Sigmoid colon (tissue), 7 donors: ENCODE measurements around the gene ANOS1. TPM values are rescaled to one million over a fixed set of nuclear protein-coding genes. Genes with fewer than 3 reads are reported as not detected.
A peak's percentile ranks its signal among the peaks of the same experiment; 100 is the strongest.
"Not testable (repeated sequence)": the region's sequence is repeated elsewhere in the genome, so short reads cannot be mapped to it uniquely, and the experiment has no call there.

Source experiments
- DNase-seq: peaks from one replicate; pipeline ENCODE4 v3.0.0-alpha.2; 2019
- H3K27ac ChIP-seq, 4 donors: fragments of 200-600 bp; sonication (generic); one replicate each; pipeline ENCODE4 v1.5.1; 2016 to 2019; ENCODE audit warnings: mild to moderate bottlenecking in 1 of 4
- H3K27me3 ChIP-seq, 3 donors: fragments of 200-600 bp; sonication (generic); one replicate each; pipeline ENCODE4 v1.5.1; 2019; ENCODE audit warnings: mild to moderate bottlenecking in 1 of 3
- H3K36me3 ChIP-seq, 4 donors: fragments of 200-600 bp; sonication (generic); one replicate each; pipeline ENCODE4 v1.5.1; 2016 to 2019
- H3K4me1 ChIP-seq, 4 donors: fragments of 200-600 bp; sonication (generic); one replicate each; pipeline ENCODE4 v1.5.1; 2017 to 2019
- H3K4me3 ChIP-seq, 4 donors: fragments of 200-600 bp; sonication (generic); one replicate each; pipeline ENCODE4 v1.5.1; 2017 to 2019; ENCODE audit warnings: mild to moderate bottlenecking in 2 of 4, moderate library complexity in 1 of 4
- H3K9me3 ChIP-seq, 4 donors: fragments of 200-600 bp in 3 of 4; sonication (generic) in 3 of 4; one replicate each; pipeline versions ENCODE4 v1.5.1 to v1.6.1; 2013 to 2019
- CTCF ChIP-seq, 4 experiments: fragments of 450-650 bp in 3 of 4; fragments of 200-600 bp in 1 of 4; IDR thresholded peaks; one replicate each; pipeline ENCODE4 v1.5.1; 2016 to 2019; ENCODE audit warnings: antibody characterized with exemption in 4 of 4, mild to moderate bottlenecking in 3 of 4, moderate library complexity in 2 of 4
- EP300 ChIP-seq, 4 donors: sonication (generic); formaldehyde crosslinking; IDR thresholded peaks; one replicate each; pipeline ENCODE4 v1.6.1; 2017; ENCODE audit warnings: antibody characterized with exemption in 4 of 4
- POLR2A ChIP-seq, 2 donors: fragments of 450-650 bp; IDR thresholded peaks; one replicate each; pipeline ENCODE4 v1.6.1; 2016; ENCODE audit warnings: antibody characterized with exemption in 2 of 2, mild to moderate bottlenecking in 2 of 2, moderate library complexity in 2 of 2
- POLR2AphosphoS5 ChIP-seq, 4 donors: sonication (generic); formaldehyde crosslinking; IDR thresholded peaks; one replicate each; pipeline ENCODE4 v1.6.1; 2017; ENCODE audit warnings: antibody characterized with exemption in 4 of 4
- WGBS, 2 donors: extraction: QIAGEN DNeasy Blood & Tissue Kit; methylation state at CpG; one replicate each; pipeline ENCODE4 v1.1.7; 2013; 5-methylcytosine and 5-hydroxymethylcytosine counted together
- intact Hi-C: fragments of 100-400 bp; cut with DNase I; formaldehyde crosslinking; loops from one replicate; pipeline ENCODE4 v1.15.1; 2023
- polyA plus RNA-seq, 3 donors: library from polyadenylated mRNA; stranded (reverse); fragments of 200-250 nt; gene quantifications; one replicate each; pipeline ENCODE4 v1.2.3, GENCODE V29; 2013
- total RNA-seq, 4 donors: library from RNA; depleted of rRNA; stranded (reverse); fragments of >200 nt; gene quantifications; one replicate each; pipeline ENCODE4 v1.1.0, GENCODE V29; 2016
- donor health status: healthy with polysubstance abuse.
- donor health status: Bipolar disorder and iron deficiency.
- donor health status: healthy.

ANOS1 gene, protein sequence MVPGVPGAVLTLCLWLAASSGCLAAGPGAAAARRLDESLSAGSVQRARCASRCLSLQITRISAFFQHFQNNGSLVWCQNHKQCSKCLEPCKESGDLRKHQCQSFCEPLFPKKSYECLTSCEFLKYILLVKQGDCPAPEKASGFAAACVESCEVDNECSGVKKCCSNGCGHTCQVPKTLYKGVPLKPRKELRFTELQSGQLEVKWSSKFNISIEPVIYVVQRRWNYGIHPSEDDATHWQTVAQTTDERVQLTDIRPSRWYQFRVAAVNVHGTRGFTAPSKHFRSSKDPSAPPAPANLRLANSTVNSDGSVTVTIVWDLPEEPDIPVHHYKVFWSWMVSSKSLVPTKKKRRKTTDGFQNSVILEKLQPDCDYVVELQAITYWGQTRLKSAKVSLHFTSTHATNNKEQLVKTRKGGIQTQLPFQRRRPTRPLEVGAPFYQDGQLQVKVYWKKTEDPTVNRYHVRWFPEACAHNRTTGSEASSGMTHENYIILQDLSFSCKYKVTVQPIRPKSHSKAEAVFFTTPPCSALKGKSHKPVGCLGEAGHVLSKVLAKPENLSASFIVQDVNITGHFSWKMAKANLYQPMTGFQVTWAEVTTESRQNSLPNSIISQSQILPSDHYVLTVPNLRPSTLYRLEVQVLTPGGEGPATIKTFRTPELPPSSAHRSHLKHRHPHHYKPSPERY
- total RNA-seq (1 to 10 TPM in 2 of 4 donors, under 1 TPM in 2; 0.33 to 1.8 (median 0.81) TPM), polyA plus RNA-seq (1 to 10 TPM in 1 of 3 donors, under 1 TPM in 1, not detected in 1; 0.31 to 3.0 TPM)

- H3K4me3 ChIP-seq: peak within 1 kb of the TSS in 3 of 4 donors; percentile 38 to 47 (median 46)
- intact Hi-C loops: no loop called here
- no peaks in the 10 kb centered on the region for H3K9me3 ChIP-seq
- TF ChIP-seq EP300 (IDR thresholded peaks at IDR 0.05): no peak
- peak; percentile 64 for DNase-seq
- H3K27ac ChIP-seq: no peak within 1 kb of the TSS
- H3K36me3 ChIP-seq: no peaks in the 10 kb centered on the region
- H3K4me1 ChIP-seq: peaks cover 0 to 18% (median 6%) of the 10 kb centered on the region in 4 donors
- H3K27me3 ChIP-seq: peaks cover 0 to 31% (median 7%) of the 10 kb centered on the region in 3 donors
- WGBS, 2 donors: 1% methylated on average over 87 to 88 of the region's 88 CpGs
These were observed at the start of gene ANOS1 for GRCh38 chrX:8731559-8732395. Gene ANOS1 (minus strand): TSS chrX:8732137. CDS start chrX:8732036, 101 bp downstream.

GRCh38 chrX:8773117-8773516 lies 41.2 kb upstream of the ANOS1 start:
- peaks cover 0 to 9% (median 0%) of the 10 kb centered on the region in 3 donors for H3K27me3 ChIP-seq
- no peaks in the 10 kb centered on the region for H3K36me3 ChIP-seq
- no peaks in the 10 kb centered on the region for H3K4me1 ChIP-seq
- TF ChIP-seq POLR2A (IDR thresholded peaks at IDR 0.05) (no peak), CTCF (IDR thresholded peaks at IDR 0.05) (no peak), EP300 (IDR thresholded peaks at IDR 0.05) (no peak), POLR2AphosphoS5 (IDR thresholded peaks at IDR 0.05) (no peak)
- DNase-seq: no peak
- H3K27ac ChIP-seq: no peak overlapping the region
- 50 to 52% methylated on average over 5 of the region's 5 CpGs for whole genome bisulfite sequencing, 2 donors
- H3K9me3 ChIP-seq: no peaks in the 10 kb centered on the region
- intact Hi-C loops: no loop called here
- no peak overlapping the region for H3K4me3 ChIP-seq

- no peak for TF ChIP-seq POLR2AphosphoS5 (IDR thresholded peaks at IDR 0.05)
- no peak for TF ChIP-seq POLR2A (IDR thresholded peaks at IDR 0.05)
- TF ChIP-seq CTCF (IDR thresholded peaks at IDR 0.05): no peak
- no peak for TF ChIP-seq EP300 (IDR thresholded peaks at IDR 0.05)
- Histone ChIP-seq H3K4me3 (no peak overlapping the region), H3K36me3 (no peaks in the 10 kb centered on the region), H3K9me3 (no peaks in the 10 kb centered on the region), H3K27me3 (no peaks in the 10 kb centered on the region), H3K4me1 (no peaks in the 10 kb centered on the region), H3K27ac (no peak overlapping the region)
- intact Hi-C loops: no loop called here
- WGBS, 2 donors: 85 to 86% methylated on average over 2 of the region's 2 CpGs
- no peak for DNase-seq
These were observed 28.1 kb upstream of the ANOS1 start for GRCh38 chrX:8760021-8760420.

DNA sequence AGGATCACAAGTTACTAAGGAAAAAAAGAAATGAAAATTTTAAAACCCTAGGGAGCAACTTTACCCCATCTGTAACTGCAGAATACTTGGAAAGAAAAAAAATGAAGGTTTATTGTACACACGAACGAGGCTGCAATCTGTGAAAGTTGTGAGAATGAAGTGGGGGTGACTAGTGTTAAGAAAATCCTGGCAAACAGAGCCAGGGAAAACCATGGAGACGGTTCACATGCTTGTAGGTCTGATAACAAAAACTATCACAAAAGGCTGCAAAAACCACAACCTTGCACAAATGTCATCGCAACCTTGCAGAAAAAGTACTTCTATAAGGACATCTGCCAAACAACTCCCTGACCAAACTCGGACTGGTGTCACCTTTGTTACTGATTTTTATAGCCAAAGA lies 26.8 kb upstream of the ANOS1 start:
- 53 to 71% methylated on average over 5 of the region's 5 CpGs for WGBS, 2 donors
- H3K27ac ChIP-seq, H3K4me1 ChIP-seq, H3K27me3 ChIP-seq, DNase-seq, H3K9me3 ChIP-seq, intact Hi-C loops, H3K4me3 ChIP-seq, H3K36me3 ChIP-seq: not testable (repeated sequence)

DNA sequence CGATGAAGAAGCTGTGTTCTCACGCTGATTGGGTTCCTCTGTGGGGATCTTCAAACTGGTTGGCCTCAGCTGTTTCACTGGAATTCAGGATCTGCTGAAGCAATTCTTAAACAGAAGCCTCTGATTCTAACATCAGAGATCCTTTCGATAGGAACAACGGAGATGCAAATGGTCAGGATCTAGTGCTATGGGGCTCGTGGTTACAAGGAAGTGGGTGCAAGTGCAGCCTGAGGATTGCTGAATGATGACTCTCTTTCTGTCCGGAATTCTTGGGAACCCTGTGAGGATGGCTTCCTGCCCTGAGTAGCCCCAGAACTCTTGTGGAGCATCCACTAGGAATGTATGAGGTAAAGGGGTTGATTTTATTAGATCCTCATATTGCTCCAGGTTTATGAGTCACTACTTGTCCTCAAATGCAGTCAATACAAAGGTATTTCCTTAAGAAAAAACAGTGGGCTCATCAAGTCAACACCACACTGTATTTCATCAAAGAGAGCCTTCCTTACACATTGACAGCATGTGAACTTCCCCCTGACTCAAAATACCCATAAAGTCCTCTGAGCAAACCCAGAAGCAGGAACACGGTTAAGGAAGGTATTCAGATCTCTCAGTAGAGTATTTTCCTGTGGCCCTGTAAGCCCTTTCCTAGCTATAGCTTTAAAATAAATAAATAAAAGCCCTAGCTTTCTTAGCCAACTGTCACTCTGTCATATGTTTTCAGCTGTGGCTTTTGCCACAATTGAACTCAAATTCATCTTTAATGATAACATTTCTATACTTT lies 25.9 kb upstream of the ANOS1 start:
- H3K9me3 ChIP-seq, H3K4me1 ChIP-seq, intact Hi-C loops, H3K36me3 ChIP-seq, H3K27me3 ChIP-seq, DNase-seq, H3K27ac ChIP-seq, H3K4me3 ChIP-seq: not testable (repeated sequence)
- WGBS, 2 donors: 88 to 90% methylated on average over 7 of the region's 7 CpGs
